Measurements from ENCODE around the gene HSPBP1.

Gene HSPBP1

DNA sequence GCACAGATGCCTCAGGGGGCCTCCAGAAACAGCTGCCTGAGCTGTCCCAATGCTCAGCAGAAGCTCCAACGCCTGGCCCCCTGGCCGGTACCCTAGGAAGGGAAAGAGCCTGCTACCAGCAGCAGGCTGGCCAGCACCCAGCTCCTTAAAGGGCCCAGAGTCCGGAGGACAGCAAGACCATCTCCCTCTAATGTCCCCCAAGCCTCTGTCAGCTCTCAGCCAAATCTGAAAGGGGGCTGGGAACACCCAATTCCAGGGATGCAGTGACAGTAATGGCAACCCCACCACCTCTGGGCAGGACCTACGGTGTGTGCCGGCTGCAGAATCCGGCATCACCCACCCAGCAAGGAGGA is 25.3 kb downstream of the HSPBP1 start:
- no peak for DNase-seq (ENCODE audit: low read depth)

DNA sequence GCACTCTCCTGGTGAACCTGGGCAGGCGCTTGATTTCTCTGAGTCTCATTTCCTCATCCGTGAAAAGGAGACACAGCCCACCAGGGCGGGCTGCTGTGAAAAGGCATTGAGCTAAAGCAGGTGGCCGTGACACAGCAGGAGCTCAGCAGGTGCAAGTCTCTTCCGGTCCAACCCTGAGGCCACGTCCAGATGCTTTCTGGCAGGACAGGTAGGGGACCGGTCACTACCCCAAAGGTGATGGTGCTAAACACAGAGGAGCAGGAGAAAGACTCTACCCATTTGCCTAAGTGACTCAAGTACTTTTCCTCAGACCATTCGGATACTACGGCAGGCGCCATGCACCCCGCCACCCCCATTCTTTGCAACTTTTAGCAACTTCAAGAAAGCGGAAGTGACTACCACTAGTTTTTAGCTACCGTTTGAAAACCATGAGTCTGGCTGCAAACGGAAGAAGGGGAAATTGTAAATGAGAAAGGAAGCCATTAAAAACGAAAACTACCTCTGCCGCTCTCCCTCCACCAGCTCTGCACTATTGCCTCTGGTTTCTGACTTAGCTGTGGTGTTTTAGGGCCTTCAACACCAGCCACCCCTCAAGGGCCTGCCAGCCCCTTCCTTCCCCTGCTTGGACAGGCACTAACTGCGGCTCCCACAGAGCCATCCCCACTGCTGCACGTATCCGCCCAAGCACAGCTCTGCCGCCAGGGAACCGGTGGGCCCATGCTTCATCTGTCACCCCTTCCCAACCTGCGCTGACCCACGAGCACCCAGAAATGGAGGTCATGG is 25.9 kb downstream of the HSPBP1 start:
- DNase-seq (ENCODE audit: low read depth): no peak

DNA sequence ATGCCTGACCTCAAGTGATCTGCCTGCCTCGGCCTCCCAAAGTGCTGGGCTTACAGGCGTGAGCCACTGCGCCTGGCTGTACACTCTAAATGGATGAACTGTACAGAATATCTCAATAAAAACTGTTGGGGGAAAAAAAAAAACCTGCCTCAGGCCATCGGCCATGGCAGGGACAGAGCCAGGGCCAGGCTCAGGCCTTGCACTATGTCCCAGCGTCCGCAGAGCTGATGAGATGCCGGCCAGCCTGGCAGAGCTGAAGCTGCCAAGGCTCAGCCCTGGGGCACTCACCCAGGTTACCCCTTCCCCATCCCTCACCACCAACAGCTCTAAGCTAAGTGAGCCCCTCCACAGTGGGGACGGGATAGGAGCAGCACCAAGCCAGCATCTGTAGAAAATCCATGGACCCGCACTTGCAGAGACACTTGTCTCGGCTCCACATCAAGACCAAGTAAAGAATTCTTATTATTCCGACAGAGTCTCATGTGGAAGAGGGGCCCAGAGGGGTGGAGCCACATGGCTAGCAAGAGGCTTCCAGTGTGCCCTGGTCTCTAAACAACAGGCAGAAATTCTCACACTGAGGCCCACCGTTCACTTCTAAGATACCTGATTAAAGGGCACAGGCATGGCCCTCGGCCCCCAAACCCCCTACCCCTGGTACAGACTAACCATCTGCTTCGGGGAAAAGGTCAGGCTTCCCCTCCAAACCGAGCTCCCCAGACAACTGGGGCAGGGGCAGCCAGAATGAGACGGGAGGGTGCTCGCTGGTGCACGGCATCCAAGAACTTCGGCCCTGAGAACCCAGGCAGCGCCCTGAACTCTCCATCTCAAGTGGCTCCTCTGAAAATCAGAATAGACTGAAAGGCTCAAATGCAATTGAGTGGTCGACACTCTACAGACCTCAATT is 26.9 kb downstream of the HSPBP1 start:
- DNase-seq (ENCODE audit: low read depth): no peak

DNA sequence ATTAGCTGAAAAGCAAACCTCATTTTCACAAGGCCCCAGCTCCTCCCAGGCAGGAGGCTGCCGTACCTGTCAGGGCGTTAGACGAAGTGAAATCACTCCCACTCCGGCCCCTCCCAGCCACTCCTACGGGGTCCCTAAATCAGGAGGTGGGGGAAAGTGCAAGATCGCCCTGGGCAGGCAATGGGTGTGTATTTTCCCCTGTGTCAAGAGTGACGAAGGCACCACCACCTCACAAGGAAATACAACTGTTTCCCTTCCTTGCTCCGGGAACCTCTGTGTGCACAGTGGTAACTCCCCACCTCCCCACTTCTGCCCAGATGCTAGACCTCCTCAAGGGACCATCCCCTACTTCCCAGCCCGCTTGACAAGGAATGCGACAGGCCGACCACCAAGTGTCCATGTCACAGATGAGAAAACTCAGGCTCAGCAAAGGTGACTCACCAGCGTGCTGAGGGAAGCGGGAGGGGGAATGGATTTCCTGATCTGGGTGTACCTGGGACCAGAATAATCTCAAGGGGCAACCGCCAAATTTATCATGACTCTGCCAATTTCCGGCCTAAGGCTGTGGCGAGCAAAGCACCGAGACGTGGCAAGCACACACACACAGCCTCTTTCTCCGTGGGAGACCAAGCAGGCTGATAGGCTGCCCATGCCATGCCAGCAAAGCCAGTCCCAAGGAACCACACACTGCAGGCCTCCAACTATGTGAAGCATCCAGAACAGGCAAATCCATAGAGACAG is 28.4 kb downstream of the HSPBP1 start:
- DNase-seq (ENCODE audit: low read depth): no peak

DNA sequence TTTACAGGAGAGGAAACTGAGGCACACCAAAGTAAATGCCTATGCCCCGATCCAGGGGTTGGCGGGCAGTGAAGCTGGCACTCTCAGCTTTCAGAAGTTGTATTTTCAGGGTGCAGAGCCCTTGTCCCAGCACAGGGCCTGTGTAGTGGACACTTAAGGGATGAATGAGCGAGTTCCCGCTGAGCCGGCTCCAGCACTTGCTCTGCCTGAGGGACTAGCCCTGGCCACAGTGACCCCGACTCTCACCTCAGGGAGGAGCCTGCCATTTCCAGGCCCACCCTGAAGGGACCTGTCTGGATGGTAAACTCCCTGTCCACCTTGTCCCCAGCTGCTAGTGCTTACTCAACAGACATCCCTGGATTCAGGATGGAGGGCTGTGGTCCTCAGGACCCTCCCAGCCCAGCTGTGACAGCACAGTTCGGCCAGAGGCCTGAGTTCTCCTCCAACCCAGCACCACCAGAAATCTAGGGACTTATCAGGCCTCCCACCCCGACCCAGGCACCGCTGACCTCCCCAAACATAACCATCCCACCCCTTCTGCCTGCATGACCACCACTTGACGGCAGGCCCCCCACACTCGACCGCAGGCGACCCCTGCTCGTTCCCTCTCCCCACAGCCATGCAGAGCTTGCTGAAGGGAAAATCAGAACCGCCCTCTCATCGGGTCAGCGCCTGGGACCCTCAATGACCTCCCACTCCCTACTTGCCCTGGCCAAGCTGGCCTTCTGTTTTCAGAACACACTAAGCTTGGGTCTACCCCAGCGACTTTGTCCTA is 29.5 kb downstream of the HSPBP1 start:
- DNase-seq (ENCODE audit: low read depth): no peak

DNA sequence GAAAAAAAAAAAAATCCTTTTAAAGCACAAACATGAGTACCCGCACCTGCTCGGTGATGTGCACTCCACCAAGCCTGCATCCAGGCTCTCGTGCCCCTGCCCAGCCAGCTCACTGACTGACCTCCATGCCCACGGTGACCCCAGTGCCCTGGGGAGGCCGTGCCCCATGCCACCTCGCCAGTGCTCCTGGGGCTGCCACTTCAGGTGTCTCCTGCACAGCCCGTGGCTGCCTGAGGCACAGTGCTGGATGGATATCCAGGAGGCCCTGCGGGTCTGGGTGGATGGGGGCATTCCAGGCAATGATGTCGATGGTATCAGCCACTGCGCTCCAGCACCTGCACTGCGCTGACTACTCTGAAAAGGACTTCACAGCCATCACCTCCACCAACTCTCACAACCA is 30.1 kb downstream of the HSPBP1 start:
- DNase-seq (ENCODE audit: low read depth): no peak

DNA sequence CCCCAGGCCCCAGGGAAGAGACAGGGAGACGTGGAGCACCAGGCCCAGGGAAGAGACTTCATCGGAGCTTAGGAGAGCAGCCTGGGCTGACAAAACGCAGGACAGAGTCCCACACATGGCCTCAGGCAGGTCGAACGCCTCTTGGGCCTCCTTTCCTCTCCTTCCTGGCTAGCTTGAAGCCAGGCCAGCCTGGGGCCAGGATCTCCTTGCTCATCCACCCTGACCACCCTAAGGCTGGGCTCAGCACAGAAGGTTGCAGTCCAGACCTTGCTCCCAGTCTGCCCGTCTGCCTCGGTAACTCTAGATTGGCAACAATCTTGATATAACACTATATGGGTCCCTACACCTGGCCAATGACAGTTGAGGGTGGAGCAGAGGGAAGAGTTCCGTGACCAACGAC is 31.2 kb downstream of the HSPBP1 start:
- no peak for DNase-seq (ENCODE audit: low read depth)

DNA sequence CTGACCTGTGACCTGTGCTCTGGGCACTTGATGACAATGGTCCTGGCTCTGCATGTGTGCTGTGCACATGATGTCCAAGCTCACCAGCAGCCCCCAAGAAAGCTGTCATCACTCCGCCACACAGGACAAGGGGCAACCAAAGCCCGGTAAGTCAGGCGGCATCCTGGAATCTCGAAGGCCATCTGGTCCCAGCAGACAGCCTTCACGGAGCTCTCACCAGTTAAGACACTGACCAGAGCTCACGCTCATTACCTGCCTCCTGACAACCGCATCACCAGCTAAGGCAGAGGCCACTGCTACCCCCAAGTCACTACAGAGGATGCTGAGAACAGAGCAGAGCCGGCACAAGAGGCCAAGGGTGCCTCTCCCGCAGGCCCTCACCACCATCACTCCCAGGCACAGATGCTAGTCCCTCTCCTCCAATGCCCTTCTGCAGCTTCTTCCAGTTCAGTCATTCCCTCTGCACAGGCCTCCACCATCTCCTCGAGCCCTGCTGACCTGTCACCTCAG is 31.7 kb downstream of the HSPBP1 start:
- no peak for DNase-seq (ENCODE audit: low read depth)

DNA sequence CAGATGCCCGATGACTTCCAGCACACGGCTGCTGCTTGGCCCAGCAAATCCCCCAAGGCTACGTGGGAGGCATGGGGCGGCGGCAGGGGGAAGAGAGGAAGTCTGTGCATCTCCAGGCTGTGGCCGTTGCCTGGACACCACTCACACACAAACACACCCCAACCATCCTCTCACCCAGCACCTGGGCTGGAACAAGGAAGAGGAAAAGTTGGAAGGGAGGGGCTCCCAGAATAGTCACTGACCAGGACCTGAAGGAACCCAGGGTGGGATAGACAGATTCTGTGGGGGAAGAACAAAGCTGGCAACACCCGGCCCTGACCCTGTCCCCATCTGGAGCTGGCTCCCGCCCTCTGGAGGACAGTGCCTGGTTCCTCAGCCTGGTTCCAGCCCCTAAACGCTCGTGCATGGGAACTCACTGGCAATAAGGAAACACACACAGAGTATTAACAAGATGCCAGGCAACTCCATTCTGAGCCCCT is 32.2 kb downstream of the HSPBP1 start:
- DNase-seq (ENCODE audit: low read depth): peak; percentile 29

DNA sequence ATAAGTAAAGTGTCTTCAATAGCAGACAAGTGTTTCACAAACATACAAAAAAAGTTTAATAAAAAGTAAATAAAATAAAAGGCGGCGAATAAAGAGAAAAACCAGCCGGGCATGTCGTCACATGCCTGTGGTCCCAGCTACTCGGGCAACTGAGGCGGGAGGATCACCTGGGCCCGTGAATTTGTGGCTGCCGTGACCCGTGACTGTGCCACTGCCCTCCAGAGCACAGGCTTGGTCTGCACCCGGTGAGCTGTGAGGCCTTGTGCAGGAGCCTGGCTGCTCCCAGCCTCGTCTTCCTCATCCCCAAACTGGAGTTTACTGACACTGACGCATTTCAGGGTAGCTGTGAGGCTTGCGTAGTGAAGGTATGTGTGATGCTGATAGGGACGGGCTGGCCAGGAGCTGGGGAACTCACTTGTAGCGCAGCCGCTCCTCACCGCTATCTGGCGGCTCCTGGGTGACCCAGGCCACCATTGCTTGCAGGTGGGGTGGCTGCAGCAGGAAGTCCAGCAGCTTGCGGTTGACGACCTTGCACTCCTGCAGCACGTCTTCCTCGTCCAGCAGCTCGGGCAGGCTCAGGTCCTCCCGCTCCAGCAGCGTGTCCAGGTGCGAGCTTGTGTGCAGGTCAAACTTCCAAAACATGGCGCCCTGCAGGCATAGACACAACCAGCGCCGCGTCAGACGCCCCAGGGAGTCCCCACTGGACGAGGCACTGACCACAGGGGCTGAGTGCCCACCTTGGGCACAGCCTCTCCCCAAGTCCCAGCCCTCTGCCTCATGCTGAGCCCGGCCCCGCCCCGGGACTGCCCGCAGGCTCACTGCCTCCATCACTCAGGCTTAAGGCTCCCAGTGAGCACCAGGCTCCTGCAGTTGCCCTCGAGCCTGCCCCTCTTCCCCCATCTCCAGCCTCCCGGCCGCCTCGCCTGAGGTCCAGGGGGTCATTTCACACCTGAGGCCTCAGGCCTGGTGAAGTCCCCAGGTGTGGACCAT is 33.2 kb downstream of the HSPBP1 start:
- no peak for DNase-seq (ENCODE audit: low read depth)

DNA sequence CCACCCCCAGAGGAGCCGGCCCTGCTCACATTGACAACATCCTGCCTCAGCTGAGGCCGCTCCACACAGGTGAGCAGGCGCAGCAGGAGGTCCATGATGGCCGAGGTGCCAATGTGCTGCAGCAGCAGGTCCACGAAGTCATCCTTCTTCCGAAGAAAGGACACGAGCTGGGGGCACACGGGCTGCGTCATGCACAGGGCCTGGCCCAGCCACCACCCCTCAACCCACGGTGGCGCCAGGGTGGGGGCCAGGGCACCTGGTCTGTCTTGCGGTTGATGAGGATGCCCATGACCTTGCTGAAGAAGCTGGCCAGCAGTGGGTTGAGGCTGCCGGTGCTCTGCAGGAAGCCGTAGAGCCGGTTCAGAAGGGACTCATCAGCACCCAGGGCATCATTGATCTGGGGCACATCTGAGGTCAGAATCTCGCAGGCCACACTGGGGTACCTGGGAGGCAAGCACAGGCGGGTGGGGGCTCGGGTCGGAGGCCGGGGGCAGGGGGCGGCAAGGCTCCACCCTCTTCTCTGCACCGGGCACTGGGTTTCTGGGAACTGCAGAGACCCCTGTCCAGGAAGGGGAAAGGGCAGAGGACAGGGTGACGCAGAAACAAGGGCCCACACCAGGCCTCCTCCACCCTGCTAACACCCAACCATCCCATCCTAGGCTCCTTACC is 34.5 kb downstream of the HSPBP1 start:
- no peak for DNase-seq (ENCODE audit: low read depth)

DNA sequence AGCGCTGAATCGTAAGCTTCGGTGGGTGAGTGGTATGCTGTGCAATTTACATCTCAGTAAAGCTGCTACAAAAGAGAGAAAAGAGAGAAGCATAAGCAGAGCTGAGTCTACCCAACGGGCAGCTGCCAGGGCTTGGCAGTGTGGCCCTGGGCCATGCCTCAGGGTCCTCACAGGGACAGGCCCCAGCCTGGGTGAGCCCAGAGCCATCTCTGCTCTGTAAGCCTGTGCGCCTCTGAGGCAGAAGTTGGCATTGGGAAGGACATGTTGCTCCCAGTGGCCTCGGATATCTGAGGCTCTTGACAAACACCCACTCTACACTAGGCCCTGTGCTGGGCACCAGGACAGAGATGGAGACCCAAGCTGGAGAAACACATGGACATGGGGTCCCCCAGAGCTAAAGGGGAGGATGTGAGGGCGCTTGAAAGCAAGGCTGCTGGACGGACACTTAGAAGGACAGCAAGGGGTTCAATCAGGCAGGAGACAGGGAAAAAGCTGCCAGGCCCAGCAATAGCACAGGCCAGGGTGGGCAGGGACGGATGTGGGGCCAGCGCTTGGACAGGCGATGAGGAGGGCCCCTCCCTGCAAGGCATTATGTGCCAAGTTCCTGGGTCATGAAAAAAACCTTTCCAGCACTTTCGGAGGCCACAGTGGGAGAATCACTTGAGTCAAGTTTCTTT is 35.8 kb downstream of the HSPBP1 start:
- no peak for DNase-seq (ENCODE audit: low read depth)

DNA sequence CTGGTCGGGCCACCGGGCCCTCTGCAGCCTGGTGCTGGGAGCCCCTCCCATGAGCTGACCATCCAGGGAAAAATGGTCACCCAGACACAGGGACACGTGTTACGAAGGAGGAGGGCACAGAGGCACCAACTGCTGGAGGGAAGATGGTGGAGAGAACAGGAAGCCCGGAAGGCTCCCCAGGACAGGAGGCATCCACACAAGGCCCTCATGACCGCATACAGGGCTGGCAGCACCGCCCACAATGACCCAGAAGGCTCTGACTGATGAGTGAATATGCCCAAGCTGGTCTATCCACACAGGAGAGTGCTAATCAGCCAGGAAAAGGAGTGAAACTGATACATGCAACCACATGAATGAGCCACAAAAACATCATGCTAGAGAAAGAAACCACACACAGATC is 37.4 kb downstream of the HSPBP1 start:
- no peak for DNase-seq (ENCODE audit: low read depth)

DNA sequence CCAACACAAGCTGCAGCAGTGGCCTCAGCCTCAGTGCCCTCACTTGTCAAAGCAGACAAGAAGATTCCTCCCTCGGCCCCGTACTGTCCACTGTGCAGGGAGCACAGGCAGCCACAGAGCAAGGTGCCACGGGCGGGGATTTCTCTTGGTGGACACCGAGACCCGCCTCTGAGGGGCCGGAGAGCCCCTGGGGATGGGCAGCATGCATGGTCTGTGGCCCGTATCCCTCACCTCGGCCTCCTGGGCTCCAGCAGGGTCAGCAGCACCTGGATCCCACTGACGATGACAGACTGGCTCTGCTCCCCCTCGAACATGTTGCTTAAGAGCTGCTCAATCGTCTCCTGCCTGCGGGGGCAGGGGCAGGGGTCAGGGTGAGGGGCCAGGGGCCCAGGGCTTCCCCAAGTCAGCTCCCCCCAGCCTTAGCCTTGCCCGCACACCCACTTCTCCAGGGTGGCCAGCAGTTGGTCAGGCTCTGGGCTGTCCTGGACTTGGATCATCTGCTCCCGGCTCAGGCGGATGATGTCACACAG is 37.9 kb downstream of the HSPBP1 start:
- no peak for DNase-seq (ENCODE audit: low read depth)

DNA sequence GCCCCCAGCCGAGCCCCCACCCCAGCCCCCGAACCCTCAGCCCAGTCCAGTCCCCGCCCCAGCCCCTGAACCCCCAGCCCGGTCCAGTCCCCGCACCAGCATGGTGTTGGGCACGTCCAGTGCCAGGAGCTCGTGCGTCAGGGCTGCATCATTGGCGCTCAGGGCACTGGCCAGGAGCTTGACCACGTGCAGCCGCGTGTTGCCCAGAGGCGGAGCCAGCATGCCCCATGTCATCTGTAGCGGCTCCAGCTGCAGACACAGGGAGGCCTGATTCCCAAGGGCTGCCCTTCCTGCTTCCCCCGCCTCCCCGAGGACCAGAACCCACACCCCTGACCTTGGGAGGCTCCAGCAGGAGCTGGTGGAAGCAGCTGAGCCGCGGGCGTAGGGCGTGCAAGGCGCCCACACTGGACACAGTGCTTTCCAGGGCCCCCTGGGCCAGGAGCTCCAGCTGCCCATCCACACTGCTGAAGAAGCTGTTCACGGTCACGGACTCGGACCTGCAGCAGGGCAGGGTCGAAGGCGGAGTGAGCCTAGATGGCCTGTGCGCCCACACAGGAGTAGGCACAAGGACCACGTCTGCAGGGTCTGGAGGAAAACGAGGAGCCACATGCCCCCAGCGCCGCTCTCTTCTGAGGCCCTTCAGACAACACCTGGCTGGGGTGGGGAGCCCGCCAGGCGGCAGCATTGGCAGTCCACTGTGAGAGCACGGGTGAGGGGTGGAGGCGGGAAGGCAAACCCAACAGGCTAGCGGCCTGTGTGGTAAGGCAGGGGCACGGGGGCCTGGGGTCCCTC is 38.6 kb downstream of the HSPBP1 start:
- DNase-seq (ENCODE audit: low read depth): no peak

DNA sequence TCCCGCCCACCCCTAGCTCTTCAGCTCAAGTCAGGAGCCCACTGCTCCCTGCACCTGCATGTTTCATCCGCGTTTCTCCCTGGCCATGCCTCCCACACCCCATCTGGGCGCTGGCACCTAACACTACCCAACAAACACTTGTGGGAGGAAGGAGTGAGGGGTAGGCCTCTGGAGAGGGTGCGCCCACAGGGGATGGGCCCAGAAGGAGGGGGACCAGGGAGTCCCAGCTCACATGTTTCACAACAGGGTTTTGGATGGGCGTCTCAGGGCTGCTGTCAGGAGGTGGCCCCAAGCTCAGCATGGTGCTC is 39.2 kb downstream of the HSPBP1 start:
- DNase-seq (ENCODE audit: low read depth): no peak

DNA sequence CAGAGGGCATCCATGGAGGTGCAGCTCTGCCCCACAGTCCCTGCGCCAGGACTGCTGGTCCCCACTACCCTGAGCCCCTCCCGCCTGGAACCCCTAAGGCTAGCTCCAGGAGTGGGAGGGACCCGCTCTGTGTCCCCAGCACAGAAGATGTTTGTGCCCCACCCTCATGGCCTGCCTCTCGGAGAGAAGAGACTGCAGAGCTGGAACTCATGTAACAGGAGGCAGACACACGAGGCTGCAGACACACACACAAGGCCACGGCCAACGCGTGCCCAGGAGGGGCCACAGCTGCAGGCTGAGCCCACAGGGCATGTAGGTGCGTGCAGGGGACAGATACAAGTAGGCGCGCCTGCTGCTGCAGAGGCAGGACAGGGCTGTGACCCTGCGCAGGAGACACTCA is 40.9 kb downstream of the HSPBP1 start:
- no peak for DNase-seq (ENCODE audit: low read depth)

DNA sequence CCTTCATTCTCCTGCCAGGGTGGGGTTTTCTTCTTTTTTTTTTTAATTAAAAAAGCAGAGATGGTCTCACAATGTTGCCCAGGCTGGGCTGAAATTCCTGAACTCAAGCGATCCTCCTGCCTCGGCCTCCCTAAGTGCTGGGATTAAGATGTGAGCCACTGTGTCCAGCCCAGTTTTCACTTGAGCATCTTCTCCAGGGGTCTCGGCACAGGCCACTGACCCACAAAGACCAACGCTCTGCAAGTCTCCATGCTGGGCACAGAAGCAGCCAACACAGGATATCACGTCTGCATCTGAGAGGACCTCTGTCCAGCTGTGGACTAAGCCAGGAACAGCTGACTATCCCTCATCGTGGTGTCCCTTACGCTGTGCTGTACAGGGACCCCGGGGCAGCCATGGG is 41.9 kb downstream of the HSPBP1 start:
- DNase-seq (ENCODE audit: low read depth): no peak
